ENCODE results near the gene DMRTA2.

DNA sequence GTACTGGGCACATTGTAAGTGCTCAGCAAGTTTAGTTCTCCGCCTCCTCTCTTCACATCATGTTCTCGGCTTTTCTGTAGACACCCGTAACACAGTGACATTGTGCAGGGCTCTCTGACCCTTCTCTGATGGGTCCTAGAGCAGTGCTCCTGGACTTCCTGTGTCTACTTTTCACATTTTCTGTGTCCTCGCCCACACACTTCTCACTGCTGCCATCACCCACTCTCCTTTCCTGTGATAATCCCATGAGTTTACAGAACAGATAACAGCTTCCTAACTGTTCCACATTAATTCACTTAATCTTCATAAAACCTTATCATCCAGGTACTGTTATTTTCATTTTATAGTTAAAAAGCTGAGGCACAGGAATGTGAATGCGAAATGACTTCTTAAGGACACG, 13.2 kb upstream of the DMRTA2 start:
- TF ChIP-seq, protein P1, sequence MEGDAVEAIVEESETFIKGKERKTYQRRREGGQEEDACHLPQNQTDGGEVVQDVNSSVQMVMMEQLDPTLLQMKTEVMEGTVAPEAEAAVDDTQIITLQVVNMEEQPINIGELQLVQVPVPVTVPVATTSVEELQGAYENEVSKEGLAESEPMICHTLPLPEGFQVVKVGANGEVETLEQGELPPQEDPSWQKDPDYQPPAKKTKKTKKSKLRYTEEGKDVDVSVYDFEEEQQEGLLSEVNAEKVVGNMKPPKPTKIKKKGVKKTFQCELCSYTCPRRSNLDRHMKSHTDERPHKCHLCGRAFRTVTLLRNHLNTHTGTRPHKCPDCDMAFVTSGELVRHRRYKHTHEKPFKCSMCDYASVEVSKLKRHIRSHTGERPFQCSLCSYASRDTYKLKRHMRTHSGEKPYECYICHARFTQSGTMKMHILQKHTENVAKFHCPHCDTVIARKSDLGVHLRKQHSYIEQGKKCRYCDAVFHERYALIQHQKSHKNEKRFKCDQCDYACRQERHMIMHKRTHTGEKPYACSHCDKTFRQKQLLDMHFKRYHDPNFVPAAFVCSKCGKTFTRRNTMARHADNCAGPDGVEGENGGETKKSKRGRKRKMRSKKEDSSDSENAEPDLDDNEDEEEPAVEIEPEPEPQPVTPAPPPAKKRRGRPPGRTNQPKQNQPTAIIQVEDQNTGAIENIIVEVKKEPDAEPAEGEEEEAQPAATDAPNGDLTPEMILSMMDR (IDR thresholded peaks at IDR 0.05): no peak
- no peak for TF ChIP-seq POLR2AphosphoS5 (IDR thresholded peaks at IDR 0.05)
